Activated CD4-positive, CD25-positive, alpha-beta regulatory T cell treated with anti-CD3 and anti-CD28 coated beads, Interleukin-2, amount 50 U/mL, for 72 hours (primary cell): ENCODE data around the gene LMAN1L.

Source experiments
- DNase-seq: peaks from one replicate; pipeline ENCODE4 v3.0.0; 2021

The LMAN1L gene

DNA sequence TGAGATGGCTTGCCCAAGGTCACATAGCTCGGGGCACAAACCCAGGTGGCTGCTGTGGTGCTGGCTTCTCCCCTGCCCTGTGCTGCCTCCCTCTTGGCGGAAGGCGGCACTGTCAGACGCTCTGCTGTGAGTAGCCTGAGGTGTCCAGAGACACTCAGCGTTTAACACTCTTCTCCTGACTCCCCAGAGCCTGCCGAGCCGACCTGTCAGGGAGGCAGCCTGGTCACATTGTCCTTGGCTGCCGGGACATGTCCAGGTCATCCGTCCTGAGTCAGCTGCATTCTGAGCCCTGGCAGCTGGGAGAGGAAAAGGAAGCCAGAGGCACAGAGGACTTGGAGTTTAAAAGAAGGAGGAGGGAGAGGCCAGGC is 4.7 kb downstream of the LMAN1L start:
- DNase-seq: no peak

DNA sequence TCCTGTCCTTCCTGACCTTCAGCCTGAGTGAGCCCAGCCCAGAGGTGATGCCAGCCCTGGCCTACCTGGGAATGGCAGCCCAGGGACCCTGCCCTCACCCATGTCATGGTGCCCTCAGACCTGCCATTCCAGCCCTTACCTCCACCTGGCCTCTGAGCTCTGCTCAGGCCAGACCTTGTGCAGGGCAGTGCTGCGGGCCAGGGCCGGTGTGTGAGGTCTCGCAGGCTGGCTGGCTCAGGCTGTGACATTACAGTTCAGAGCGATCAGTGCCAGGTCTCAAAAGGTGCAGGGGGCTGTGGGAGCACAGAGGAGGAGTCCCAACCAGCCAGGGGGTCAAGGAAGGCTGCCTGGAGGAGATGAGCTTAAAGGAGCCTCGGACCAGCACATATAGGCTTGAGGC is 7.4 kb downstream of the LMAN1L start:
- no peak for DNase-seq

DNA sequence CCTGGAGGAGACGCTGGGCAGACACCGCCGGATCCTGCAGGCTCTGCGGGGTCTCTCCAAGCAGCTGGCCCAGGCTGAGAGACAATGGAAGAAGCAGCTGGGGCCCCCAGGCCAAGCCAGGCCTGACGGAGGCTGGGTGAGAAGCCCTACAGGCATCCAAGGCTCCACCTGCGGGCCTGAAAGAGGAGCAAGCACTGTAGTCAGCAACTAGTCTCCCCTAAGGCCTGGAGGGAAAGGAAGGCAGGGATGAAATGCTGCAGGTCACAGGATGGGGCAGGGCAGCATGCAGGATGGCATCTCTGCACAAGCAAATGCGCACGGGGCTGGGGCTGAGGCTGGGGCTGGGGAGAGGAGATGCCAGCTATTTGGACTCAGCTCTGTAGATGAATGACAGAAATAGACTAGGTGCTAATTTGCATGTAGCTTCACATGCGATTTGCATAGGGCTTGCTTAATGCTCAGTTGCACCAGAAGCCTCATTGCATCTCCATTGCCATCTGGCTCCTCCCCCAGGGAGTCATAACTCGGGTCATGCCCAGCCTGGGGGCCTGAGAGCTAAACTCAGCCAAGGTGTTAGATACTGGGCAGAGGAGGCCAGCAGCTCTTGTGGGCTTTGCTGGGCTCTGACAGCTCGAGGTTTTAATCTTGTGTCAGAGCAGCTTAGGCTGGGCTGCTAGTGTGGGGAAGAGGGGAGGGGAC is 8.6 kb downstream of the LMAN1L start:
- no peak for DNase-seq

DNA sequence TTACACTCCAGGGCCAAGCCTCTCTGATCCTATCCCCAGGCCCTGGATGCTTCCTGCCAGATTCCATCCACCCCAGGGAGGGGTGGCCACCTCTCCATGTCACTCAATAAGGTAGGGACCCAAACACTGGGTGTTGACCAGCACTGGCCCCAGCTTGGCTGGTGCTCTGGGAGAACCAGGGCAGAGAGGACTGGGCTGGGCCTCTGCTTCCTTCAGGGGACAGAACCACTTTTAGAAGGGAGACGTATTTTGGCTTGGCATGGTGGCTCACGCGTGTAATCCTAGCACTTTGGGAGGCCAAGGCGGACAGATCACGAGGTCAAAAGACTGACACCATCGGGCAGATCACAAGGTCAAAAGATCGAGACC is 9.1 kb downstream of the LMAN1L start:
- no peak for DNase-seq

DNA sequence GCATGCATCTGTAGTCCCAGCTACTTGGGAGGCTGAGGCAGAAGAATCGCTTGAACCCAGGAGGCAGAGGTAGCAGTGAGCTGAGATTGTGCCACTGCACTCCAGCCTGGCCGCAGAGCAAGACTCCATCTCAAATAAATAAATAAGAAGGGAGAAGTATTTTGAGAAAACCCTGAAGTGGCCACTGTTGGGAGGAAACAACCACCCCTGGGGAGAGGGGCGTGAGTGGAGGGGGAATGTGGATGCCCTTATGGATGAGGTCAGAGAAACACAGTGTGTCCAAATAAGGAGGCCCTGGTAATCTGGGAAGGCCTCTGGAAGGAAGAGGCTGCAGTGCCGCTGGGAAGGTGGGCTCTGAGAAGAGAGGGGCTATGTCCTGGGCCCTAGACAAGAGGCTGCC is 9.6 kb downstream of the LMAN1L start:
- DNase-seq: no peak

DNA sequence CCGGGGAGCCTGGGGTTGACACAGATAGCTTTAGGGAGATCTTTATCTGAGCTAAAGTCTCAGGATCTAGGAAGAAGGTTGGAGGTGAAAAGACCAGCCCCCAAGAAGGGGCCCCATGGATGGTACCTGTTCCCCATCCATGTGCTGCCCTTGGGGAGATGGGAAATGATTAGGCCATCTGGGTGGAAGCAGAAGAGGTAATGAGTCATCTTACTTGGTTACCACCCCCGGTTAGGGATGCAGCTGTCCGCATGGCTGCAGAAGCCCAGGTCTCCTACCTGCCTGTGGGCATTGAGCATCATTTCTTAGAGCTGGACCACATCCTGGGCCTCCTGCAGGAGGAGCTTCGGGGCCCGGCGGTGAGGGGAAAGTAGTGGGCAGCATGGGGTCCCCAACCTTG is 10.7 kb downstream of the LMAN1L start:
- DNase-seq: no peak

DNA sequence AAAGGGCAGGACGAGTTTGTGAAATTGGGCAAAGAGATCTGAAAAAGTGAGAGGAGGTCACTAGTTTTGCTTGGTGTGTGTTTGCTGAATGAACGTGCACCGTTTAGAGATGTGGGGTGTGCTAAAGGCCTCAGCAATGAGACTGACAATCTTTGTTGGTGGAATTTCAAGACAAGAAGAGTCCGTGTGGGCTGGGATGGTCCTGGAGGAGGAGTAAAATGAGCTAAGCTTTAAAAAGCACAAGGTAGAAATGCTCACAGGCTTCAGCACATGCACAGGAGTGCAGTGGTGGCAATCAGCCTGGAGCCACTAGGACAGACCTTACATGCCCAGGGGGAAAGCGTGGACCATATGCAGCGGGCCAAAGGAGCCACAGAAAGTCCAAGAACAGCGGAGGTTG is 12.3 kb downstream of the LMAN1L start:
- DNase-seq: no peak

DNA sequence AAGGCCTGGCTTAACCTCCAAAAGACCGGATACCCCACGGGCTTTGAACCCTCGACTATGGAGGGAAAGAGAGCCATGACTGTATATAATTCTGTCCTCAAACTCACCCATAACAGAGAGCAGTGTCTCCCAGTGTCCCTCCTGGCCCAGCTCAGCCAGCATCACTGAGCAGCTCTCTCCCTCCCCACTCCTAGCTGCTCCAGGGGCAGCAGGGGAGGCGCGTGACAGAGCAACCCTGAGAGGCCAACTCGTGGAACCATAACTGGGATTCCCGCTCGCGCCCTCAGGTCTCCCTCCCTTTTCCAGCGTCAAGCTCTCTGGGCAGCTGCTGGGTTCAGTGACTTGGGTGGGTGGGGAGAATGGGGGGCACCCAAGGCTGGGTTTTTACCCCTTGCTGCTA is 13.2 kb downstream of the LMAN1L start:
- no peak for DNase-seq

DNA sequence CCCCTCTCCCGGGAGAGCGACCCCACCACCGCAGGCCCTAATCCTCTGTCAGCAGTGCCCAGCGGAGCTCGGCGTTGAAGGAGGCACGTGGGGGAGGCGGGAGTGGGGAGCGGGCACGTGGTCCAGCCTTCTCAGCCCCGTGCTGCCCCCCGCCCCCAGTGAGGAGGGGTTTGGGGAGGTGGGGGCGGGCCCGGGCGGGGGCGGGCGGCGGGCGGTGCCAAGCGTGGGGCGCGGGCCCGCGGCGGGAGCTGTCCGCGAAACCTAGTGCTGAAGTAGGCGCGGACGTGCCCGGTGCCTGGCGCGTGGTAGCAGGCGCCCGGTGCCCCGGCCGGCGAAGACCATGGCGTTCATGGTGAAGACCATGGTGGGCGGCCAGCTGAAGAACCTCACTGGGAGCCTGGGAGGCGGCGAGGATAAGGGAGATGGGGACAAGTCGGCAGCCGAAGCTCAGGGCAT is 13.8 kb downstream of the LMAN1L start, which contains the start of gene CPLX3:
Gene CPLX3 (plus strand): TSS at position 264 of the 456 bp plus-strand sequence. CDS start 77 bp downstream, at position 341.
- peak; percentile 64 for DNase-seq

DNA sequence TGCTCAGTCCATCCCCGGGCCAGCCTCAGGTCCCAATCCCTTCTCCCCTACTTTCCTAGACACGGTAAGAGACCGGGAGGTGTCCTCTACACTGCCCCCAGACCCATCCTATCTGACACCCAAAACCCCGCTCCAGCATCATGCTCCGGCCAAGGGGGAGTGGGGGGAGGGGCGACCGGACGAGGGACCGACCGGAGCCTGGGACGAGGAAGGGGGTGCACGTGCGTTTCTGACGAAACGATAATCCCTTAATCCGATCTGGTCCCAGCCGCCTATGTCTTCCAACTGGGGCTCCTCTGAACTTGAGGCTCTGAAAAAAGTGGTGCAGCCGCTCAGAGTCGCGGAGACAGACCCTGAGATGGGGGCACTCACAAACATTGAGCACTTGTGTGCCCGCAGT is 14.3 kb downstream of the LMAN1L start:
- DNase-seq: no peak

DNA sequence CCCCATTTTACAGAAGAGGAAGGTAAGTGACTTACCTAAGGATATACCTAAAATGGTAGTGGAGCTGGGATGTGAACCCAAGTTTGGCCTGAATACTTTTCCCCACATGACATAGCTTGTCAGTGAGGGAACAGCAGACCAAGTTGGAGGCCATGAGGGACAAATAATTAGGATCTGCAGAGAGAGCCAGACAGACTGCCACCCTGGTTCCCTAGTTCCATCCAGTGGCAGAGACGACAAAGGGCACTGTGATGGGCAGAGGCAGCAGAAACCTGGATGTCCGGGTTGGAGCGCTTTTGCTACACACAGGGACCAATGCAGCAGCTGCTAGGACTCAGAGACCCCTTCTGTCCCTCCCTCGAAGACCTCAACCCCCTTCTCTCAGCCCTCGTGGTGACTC is 15.0 kb downstream of the LMAN1L start:
- DNase-seq: no peak

DNA sequence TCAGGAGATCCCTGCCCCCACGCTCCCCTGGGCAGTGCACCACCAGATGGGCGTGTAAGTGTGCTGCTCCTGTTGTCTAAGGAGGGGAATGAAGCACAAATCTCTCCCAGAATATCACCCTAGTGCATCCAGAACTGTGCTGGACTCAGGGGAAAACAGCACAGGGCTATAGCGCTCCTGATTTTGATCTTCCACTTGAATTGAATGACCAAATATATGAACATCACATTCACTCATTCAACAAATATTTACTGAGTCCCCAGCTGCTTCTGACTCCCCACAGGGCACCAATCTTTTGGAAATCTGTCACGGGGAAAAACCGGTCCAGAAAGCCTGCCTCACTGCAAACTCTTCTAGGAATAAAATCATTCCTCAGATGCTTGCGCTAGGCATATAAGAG is 16.2 kb downstream of the LMAN1L start:
- DNase-seq: no peak

DNA sequence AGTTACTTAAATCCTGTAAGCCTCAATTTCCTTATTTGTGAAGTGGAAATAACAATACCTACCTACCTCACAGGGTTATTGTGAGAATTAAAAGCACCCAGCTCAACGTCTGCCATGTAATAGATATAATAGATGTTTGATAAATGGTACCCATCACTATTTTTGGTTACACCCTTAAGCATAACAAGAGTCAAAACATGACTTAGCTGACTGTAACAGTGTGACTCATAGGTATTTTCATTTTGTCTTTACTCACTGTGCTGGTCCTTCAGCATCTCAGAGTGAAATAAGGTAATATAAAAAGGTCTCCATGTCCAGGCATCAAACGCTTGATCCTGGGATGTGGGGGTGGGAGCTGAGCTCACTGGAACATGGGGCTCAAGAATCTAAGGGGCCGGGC is 16.9 kb downstream of the LMAN1L start:
- no peak for DNase-seq

DNA sequence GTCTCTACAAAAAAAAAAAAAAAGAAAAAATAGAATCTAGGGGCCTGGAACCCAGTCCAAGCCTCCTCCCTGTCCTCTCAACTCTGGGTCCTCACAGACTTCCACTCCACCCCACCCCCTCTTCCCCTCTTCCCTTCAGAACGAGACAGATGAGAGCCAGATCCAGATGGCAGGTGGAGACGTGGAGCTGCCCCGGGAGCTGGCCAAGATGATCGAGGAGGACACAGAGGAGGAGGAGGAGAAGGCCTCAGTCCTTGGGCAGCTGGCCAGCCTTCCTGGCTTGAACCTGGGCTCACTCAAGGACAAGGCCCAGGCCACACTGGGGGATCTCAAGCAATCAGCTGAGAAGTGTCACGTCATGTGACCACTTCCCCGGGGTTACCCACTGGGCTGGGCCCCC is 17.4 kb downstream of the LMAN1L start:
- no peak for DNase-seq

DNA sequence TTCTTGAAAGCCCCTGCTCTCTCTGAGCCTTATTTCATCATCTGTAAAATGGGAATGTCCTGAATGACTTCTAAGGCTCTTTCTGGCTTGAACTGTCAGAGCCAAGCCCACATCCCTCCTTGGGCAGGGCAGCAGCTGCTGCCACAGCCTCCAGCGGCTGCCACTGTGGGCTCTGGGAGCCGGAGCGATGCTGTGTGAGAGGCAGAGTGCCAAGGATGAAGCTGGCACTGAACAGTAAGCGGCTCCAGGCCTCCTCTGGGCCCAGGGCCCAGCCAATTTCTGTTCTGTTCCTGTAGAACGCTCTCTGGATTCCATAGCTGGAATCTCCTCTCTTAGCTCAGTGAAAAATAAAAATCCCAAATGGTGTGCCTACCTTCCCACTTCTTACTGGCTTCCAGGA is 18.2 kb downstream of the LMAN1L start:
- DNase-seq: no peak

DNA sequence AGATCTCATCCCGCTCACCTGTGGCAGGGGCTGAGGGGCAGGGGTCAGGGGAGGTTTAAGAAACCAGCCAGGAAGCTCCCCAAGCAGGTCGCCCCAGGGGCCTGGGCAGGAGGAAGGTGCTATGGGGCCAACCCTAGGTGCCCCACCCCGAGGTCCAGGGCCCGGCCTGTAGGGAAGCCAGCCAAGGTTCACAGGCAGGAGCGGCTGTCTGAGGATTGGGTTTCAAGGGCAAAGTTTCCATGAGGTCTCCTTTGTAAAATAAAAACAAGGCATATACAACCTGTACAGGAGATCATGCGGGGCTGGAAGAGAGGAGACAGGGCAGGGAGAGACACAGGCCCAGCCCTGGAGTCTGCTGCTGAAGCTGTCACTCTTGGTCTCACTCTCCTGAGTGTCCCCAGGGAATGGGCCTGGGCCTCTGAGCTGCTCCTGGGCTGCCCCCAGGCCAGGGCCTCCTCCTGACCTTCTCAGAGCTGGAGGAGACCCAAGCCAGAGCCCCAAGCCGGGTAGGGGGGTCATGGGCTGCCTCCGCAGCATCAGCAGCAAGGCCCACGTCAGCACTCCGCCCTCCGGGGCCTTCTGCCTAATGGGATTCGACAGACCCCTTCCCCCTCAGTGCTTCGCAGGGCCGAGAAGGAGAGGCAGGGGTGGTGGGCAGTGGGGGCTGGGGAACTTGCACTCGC is 19.3 kb downstream of the LMAN1L start:
- DNase-seq: no peak

DNA sequence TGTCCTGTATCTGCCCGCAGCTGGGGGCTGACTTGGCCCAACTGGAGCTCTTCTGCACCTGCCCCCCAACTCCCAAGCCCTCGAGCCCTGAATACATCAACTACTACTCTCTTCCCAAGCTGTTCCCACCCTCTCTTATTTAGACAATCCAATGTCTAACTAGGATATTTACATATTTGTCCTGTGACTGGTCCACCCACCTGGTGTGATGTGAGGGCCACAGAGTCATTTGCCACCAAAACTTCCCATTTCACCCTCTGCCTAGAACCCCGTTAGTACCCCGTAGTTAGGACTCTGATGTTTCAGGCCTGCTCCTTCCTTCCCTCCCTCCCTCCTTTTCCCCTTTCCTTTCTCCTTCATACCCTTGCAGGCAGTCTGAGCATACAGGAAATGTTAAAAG is 20.2 kb downstream of the LMAN1L start:
- DNase-seq: no peak

DNA sequence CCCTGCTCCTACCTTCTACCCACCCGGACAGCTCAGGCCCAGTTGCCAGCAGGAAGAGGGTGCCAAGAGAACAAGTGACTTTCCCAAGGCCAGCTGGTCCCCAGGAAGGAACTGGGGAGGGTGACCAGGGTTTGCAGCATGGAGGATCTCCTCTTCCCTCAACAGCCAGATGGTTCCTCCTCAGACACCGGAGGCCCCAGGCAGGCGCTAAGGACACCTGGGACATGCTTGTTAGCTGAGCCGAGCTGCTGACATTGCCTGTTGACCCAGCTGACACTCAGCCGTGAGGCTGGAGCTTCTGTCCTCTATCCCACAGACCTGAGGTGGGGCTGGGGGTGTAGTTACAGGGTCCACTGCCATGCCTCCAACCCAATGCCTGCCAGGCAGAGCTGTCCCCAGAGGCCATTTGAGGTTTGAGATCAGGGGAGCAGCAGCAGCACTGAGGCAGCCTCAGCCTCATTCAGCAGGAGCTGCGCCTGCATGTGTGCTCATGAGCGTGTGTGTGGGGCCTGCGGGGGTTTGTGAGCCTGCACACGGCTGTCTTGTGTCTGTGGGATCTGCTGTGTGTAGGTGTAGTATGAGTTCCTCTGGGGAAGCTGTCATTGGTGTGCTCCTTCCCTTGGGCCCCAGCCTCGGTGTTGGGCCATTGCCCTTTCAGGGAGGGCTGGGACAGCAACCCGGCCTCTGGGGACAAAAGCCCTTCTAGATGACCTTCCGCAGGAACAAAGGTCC is 20.9 kb downstream of the LMAN1L start:
- DNase-seq: no peak

DNA sequence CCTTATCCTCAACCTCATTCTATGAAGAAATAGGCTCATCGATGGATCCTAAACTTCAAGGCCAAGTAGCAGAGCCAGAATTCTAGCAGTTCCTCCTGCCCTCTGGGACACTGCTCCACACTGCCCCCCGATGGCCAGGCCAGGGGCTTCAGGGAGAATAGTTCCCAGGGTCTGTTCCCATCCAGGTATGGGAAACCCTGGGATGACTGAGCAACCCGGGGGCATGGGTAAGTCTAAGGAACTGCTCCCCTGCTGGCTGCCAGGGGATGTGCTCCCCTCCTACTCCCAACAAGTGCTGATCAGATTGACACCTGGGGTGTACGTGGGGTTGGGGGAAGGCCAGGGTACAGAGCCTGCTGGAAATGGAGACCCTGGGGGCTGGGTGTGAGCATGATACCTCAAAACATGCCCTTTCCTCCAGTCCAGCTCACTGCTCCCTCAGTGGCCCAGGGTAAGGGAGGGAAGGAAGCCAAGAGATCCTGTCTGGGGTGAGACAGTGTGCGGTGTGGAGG is 22.7 kb downstream of the LMAN1L start:
- peak; percentile 57 for DNase-seq

DNA sequence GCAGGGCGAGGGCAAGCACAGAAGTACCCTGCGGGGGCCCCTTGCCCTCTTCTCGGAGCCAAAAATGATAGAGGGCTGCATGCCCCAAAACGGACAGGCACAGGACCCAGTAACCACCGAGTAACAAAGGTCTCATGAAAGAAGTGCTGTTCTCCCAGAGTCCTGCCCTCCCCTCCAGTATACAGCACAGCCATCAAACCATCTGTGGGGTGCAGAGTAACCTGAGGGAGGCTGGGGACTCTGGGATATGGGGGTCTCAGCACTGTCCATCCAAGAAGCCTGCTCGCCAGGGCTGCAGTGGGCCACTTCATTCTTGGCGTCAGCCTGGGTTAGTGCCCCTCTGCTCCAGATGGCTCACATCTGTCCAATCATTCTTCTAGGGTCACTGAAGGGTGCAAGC is 24.2 kb downstream of the LMAN1L start:
- DNase-seq: no peak

DNA sequence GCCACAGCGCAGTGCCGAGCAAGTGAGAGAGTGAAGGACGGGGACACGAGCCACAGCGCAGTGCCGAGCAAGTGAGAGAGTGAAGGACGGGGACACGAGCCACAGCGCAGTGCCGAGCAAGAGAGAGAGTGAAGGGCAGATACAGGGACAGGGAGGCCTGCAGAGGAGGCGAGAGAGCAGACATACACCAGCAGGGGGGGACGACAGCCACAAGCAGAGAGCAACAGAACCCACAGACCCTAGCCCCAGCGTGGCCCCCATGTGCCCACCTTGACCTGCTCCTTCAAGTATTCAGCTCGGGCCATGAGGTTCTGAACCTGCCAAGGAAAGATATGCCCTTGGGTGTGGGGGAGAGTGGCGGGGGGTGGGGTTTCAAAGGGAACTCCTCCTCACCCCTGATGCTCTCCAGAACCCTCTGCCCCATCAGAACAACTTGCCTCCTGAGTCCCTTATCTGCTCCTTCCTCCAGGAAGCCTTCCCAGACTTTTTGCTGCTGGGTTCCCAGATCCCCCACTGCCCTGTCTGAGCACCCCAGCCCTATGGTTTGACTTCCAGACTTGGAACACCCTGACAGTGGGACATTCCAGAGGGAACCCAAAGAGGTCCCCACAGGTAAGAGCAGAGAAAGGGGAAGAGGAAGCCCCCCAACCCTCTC is 25.0 kb downstream of the LMAN1L start:
- no peak for DNase-seq

DNA sequence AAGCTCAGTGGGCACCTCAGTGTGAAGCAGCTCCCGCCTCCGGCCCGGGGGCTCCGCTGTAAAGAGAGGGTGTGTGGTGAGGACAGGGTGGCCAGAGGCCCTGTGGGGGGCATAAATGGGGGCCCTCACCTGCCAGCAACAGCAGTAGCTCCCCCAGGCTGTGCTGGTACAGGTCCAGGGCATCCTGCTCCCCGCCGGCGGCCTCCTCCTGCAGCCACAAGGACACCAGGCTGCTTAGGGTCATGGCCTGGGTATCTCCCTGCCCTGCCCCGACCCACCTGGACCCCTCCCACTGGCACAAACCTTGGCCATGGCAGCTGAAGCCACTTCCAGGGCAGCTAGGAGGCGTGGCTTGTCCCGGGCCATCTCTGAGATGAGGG is 25.5 kb downstream of the LMAN1L start:
- DNase-seq: no peak

DNA sequence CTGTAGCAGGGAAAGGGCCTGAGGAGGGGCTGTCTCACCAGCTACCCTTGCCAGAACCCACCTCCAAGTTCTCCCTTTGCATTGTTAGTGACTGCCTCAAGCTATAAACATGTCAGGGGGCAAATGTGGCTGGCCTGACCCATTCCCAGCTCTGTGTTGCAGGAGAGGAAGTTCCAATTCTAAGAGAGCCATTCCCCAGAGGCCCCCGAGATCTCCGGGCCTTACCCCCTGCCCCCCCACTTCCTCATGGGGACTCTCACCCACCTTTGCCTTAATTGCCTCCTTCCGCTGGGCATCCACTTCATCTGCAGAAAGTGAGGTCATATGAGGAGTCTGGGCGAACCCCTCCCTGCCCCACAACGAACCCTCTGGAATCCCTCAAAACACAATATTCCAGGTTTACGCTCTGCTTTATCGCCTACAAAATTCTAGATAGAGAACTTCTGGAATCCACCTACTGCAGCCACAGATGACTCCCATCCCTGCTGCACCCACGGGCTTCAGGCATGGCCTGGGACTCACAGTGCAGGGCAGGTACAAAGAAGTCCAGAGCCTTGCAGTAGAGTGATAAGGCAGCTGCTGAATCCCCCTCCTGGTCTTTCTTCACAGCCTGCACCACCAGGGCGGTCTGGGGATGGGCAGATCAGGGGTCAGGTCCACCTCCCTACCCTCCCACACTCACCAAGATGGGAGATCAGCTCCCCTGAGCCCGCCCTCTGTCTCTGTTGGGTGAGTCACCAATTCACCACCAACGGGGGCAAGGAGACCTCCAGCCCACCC is 26.3 kb downstream of the LMAN1L start:
- no peak for DNase-seq
